ENCODE results near the gene DBP.
"Not testable (repeated sequence)": the region's sequence is repeated elsewhere in the genome, so short reads cannot be mapped to it uniquely, and the experiment has no call there.

Gene DBP

GRCh38 chr19:48665786-48666185 is 28.6 kb upstream of the DBP start:
- Histone ChIP-seq H3K9ac (ENCODE audit: low read depth, low read length) (no peak overlapping the region), H3K9me3 (ENCODE audit: control insufficient read depth, insufficient read depth, low read length) (peaks cover 2% of the 10 kb centered on the region; the same call in 1 of the 2 replicates), H3K4me3 (ENCODE audit: low read depth, low read length) (no peak overlapping the region), H3K27ac (ENCODE audit: low read depth, low read length) (no peak overlapping the region), H3K27me3 (ENCODE audit: control insufficient read depth, insufficient read depth, low read length) (no peaks in the 10 kb centered on the region), H3K36me3 (ENCODE audit: control insufficient read depth, insufficient read depth, low read length) (no peaks in the 10 kb centered on the region), H3K4me1 (ENCODE audit: control insufficient read depth, insufficient read depth, low read length) (no peaks in the 10 kb centered on the region)

GRCh38 chr19:48664476-48664875 is 27.3 kb upstream of the DBP start:
- H3K4me3 ChIP-seq (ENCODE audit: low read depth, low read length) = no peak overlapping the region
- H3K27me3 ChIP-seq (ENCODE audit: control insufficient read depth, insufficient read depth, low read length) = no peaks in the 10 kb centered on the region
- no peaks in the 10 kb centered on the region for H3K4me1 ChIP-seq (ENCODE audit: control insufficient read depth, insufficient read depth, low read length)
- no peak overlapping the region for H3K27ac ChIP-seq (ENCODE audit: low read depth, low read length)
- no peaks in the 10 kb centered on the region for H3K36me3 ChIP-seq (ENCODE audit: control insufficient read depth, insufficient read depth, low read length)
- peaks cover 4% of the 10 kb centered on the region; the same call in 1 of the 2 replicates for H3K9me3 ChIP-seq (ENCODE audit: control insufficient read depth, insufficient read depth, low read length)
- no peak overlapping the region for H3K9ac ChIP-seq (ENCODE audit: low read depth, low read length)

- Histone ChIP-seq H3K4me3 (ENCODE audit: low read depth, low read length) (no peak overlapping the region), H3K27me3 (ENCODE audit: control insufficient read depth, insufficient read depth, low read length) (no peaks in the 10 kb centered on the region), H3K36me3 (ENCODE audit: control insufficient read depth, insufficient read depth, low read length) (no peaks in the 10 kb centered on the region), H3K9me3 (ENCODE audit: control insufficient read depth, insufficient read depth, low read length) (peaks cover 4% of the 10 kb centered on the region; the same call in 1 of the 2 replicates), H3K9ac (ENCODE audit: low read depth, low read length) (no peak overlapping the region), H3K4me1 (ENCODE audit: control insufficient read depth, insufficient read depth, low read length) (no peaks in the 10 kb centered on the region), H3K27ac (ENCODE audit: low read depth, low read length) (no peak overlapping the region)
These were observed 26.5 kb upstream of the DBP start for GRCh38 chr19:48663667-48664066.

- Histone ChIP-seq H3K36me3 (ENCODE audit: control insufficient read depth, insufficient read depth, low read length) (no peaks in the 10 kb centered on the region), H3K27ac (ENCODE audit: low read depth, low read length) (no peak overlapping the region), H3K9me3 (ENCODE audit: control insufficient read depth, insufficient read depth, low read length) (peaks cover 4% of the 10 kb centered on the region; the same call in 1 of the 2 replicates), H3K9ac (ENCODE audit: low read depth, low read length) (no peak overlapping the region), H3K4me3 (ENCODE audit: low read depth, low read length) (no peak overlapping the region), H3K27me3 (ENCODE audit: control insufficient read depth, insufficient read depth, low read length) (no peaks in the 10 kb centered on the region), H3K4me1 (ENCODE audit: control insufficient read depth, insufficient read depth, low read length) (no peaks in the 10 kb centered on the region)
These were observed 24.5 kb upstream of the DBP start for GRCh38 chr19:48661711-48662090.

- Histone ChIP-seq H3K4me3 (ENCODE audit: low read depth, low read length) (no peak overlapping the region), H3K9ac (ENCODE audit: low read depth, low read length) (no peak overlapping the region), H3K27ac (ENCODE audit: low read depth, low read length) (no peak overlapping the region), H3K27me3 (ENCODE audit: control insufficient read depth, insufficient read depth, low read length) (no peaks in the 10 kb centered on the region), H3K4me1 (ENCODE audit: control insufficient read depth, insufficient read depth, low read length) (no peaks in the 10 kb centered on the region), H3K9me3 (ENCODE audit: control insufficient read depth, insufficient read depth, low read length) (peaks cover 4% of the 10 kb centered on the region; the same call in 1 of the 2 replicates), H3K36me3 (ENCODE audit: control insufficient read depth, insufficient read depth, low read length) (no peaks in the 10 kb centered on the region)
These were observed 23.9 kb upstream of the DBP start for GRCh38 chr19:48660852-48661710.

- Histone ChIP-seq H3K9ac (ENCODE audit: low read depth, low read length) (no peak overlapping the region), H3K27me3 (ENCODE audit: control insufficient read depth, insufficient read depth, low read length) (no peaks in the 10 kb centered on the region), H3K4me1 (ENCODE audit: control insufficient read depth, insufficient read depth, low read length) (no peaks in the 10 kb centered on the region), H3K36me3 (ENCODE audit: control insufficient read depth, insufficient read depth, low read length) (no peaks in the 10 kb centered on the region), H3K4me3 (ENCODE audit: low read depth, low read length) (no peak overlapping the region), H3K27ac (ENCODE audit: low read depth, low read length) (no peak overlapping the region), H3K9me3 (ENCODE audit: control insufficient read depth, insufficient read depth, low read length) (peaks cover 4% of the 10 kb centered on the region; the same call in 1 of the 2 replicates)
These were observed 22.6 kb upstream of the DBP start for GRCh38 chr19:48659768-48660167.

- Histone ChIP-seq H3K27ac (ENCODE audit: low read depth, low read length) (no peak overlapping the region), H3K36me3 (ENCODE audit: control insufficient read depth, insufficient read depth, low read length) (no peaks in the 10 kb centered on the region), H3K27me3 (ENCODE audit: control insufficient read depth, insufficient read depth, low read length) (no peaks in the 10 kb centered on the region), H3K4me3 (ENCODE audit: low read depth, low read length) (no peak overlapping the region), H3K4me1 (ENCODE audit: control insufficient read depth, insufficient read depth, low read length) (no peaks in the 10 kb centered on the region), H3K9me3 (ENCODE audit: control insufficient read depth, insufficient read depth, low read length) (peaks cover 4% of the 10 kb centered on the region; the same call in 1 of the 2 replicates), H3K9ac (ENCODE audit: low read depth, low read length) (no peak overlapping the region)
These were observed 21.3 kb upstream of the DBP start for GRCh38 chr19:48658483-48658882.

GRCh38 chr19:48657828-48658227 is 20.6 kb upstream of the DBP start:
- not testable (repeated sequence) for H3K36me3 ChIP-seq (ENCODE audit: control insufficient read depth, insufficient read depth, low read length); H3K27me3 ChIP-seq (ENCODE audit: control insufficient read depth, insufficient read depth, low read length); H3K9me3 ChIP-seq (ENCODE audit: control insufficient read depth, insufficient read depth, low read length); H3K4me1 ChIP-seq (ENCODE audit: control insufficient read depth, insufficient read depth, low read length); H3K9ac ChIP-seq (ENCODE audit: low read depth, low read length); H3K27ac ChIP-seq (ENCODE audit: low read depth, low read length); H3K4me3 ChIP-seq (ENCODE audit: low read depth, low read length)

GRCh38 chr19:48656840-48657474 is 19.8 kb upstream of the DBP start:
- Histone ChIP-seq H3K27ac (ENCODE audit: low read depth, low read length) (peak overlapping the region; percentile 6), H3K4me3 (ENCODE audit: low read depth, low read length) (no peak overlapping the region), H3K36me3 (ENCODE audit: control insufficient read depth, insufficient read depth, low read length) (no peaks in the 10 kb centered on the region), H3K9ac (ENCODE audit: low read depth, low read length) (no peak overlapping the region), H3K4me1 (ENCODE audit: control insufficient read depth, insufficient read depth, low read length) (no peaks in the 10 kb centered on the region), H3K9me3 (ENCODE audit: control insufficient read depth, insufficient read depth, low read length) (peaks cover 4% of the 10 kb centered on the region; the same call in 1 of the 2 replicates), H3K27me3 (ENCODE audit: control insufficient read depth, insufficient read depth, low read length) (no peaks in the 10 kb centered on the region)

GRCh38 chr19:48654299-48655059 is 17.3 kb upstream of the DBP start:
- Histone ChIP-seq H3K27me3 (ENCODE audit: control insufficient read depth, insufficient read depth, low read length) (no peaks in the 10 kb centered on the region), H3K4me3 (ENCODE audit: low read depth, low read length) (no peak overlapping the region), H3K9me3 (ENCODE audit: control insufficient read depth, insufficient read depth, low read length) (no peaks in the 10 kb centered on the region), H3K27ac (ENCODE audit: low read depth, low read length) (no peak overlapping the region), H3K4me1 (ENCODE audit: control insufficient read depth, insufficient read depth, low read length) (no peaks in the 10 kb centered on the region), H3K9ac (ENCODE audit: low read depth, low read length) (no peak overlapping the region), H3K36me3 (ENCODE audit: control insufficient read depth, insufficient read depth, low read length) (no peaks in the 10 kb centered on the region)

- no peaks in the 10 kb centered on the region for H3K9me3 ChIP-seq (ENCODE audit: control insufficient read depth, insufficient read depth, low read length)
- no peak overlapping the region for H3K27ac ChIP-seq (ENCODE audit: low read depth, low read length)
- H3K4me3 ChIP-seq (ENCODE audit: low read depth, low read length) = no peak overlapping the region
- no peak overlapping the region for H3K9ac ChIP-seq (ENCODE audit: low read depth, low read length)
- H3K27me3 ChIP-seq (ENCODE audit: control insufficient read depth, insufficient read depth, low read length) = no peaks in the 10 kb centered on the region
- no peaks in the 10 kb centered on the region for H3K36me3 ChIP-seq (ENCODE audit: control insufficient read depth, insufficient read depth, low read length)
- H3K4me1 ChIP-seq (ENCODE audit: control insufficient read depth, insufficient read depth, low read length) = peaks cover 2% of the 10 kb centered on the region; the same call in 1 of the 2 replicates
These were observed 14.5 kb upstream of the DBP start for GRCh38 chr19:48651683-48652048.

All from HUES48 (cell line).